Measurements from ENCODE around the gene NLRP1. TPM values are rescaled to one million over a fixed set of nuclear protein-coding genes. Genes with fewer than 3 reads are reported as not detected.
A peak's percentile ranks its signal among the peaks of the same experiment; 100 is the strongest.

Gene NLRP1
- total RNA-seq, 4 donors from 2014 or later = 3.6 to 7.7 (median 6.9) TPM

DNA sequence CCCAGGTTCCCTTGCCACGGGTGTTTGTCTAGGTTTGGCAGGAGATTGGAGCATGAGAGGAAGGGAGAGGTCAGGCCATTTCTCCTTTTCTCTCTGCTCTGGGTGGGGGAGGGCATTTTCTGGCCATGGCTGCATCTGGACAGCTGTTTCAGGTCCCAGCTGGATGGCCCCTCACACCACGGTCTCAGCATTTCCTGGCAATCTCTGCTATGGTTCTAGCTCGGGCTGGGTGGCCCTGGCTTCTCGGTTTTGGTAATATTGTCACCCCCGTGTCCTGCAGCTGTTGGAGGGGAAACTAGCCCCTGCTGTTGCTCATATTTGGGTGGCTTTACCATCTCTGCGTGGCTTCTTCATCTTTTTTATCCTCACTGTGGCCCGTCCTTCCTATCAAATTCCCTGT, 11.5 kb upstream of the NLRP1 start:
- Histone ChIP-seq H3K4me3 (no peak overlapping the region), H3K4me1 (no peaks in the 10 kb centered on the region), H3K27ac (no peak overlapping the region), H3K27me3 (peaks cover 0 to 37% (median 20%) of the 10 kb centered on the region in 3 donors), H3K36me3 (no peaks in the 10 kb centered on the region), H3K9me3 (no peaks in the 10 kb centered on the region)
- in situ Hi-C loops (cut with MboI; ENCODE audit: low sequenced_read_pairs in 4 of 4) = loop anchor here (5.0 to 25.0 kb wide), 4 partner anchors 109 to 466 kb away; partner anchors contain the start of gene WSCD1 (in 2 of the 4)
- intact Hi-C loops (cut with DNase I; ENCODE audit: low total_unique reads) = no loop called here
- TF ChIP-seq CTCF (IDR thresholded peaks at IDR 0.05 in 4 of 5, conservative IDR thresholded peaks at IDR 0.05 in 1 of 5) (no peak), POLR2A (IDR thresholded peaks at IDR 0.05) (no peak)
- ATAC-seq = no peak
- no peak for DNase-seq

DNA sequence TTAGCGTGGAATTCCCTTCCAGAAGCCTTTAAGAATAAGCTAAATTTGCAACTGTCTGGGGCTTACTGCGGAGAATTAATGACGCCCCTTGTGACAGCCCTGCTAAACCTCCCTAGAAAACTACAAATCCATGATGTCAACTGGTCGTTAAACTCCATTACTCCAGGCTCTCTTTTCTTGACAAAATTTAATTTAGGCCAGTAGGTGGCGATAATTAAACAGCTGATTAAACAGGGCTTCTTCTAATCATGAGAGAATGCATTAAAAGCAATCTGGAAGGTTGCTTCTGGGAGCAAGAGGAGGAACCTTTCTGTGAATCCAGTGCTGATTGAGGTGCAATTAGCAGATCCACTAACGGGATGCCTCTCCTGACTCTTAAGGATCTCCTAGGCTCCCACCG, 8.1 kb upstream of the NLRP1 start:
- no peak for TF ChIP-seq POLR2A (IDR thresholded peaks at IDR 0.05)
- TF ChIP-seq CTCF (IDR thresholded peaks at IDR 0.05 in 4 of 5, conservative IDR thresholded peaks at IDR 0.05 in 1 of 5) = peak; percentile 50 to 68 (median 56)
- Histone ChIP-seq H3K36me3 (no peaks in the 10 kb centered on the region), H3K27ac (no peak overlapping the region), H3K4me3 (no peak overlapping the region), H3K4me1 (no peaks in the 10 kb centered on the region), H3K9me3 (no peaks in the 10 kb centered on the region), H3K27me3 (peaks cover 0 to 17% (median 16%) of the 10 kb centered on the region in 3 donors)
- in situ Hi-C loops (cut with MboI; ENCODE audit: low sequenced_read_pairs in 4 of 4) = loop anchor here in 3 of 4 donors (10.0 to 25.0 kb wide), 3 partner anchors 112 to 470 kb away; partner anchors contain the start of gene WSCD1 (in 2 of the 3)
- DNase-seq (no peak), ATAC-seq (peak in 1 of 2 donors; percentile 36)
- intact Hi-C loops (cut with DNase I; ENCODE audit: low total_unique reads) = no loop called here

GRCh38 chr17:5591966-5592365, 7.7 kb upstream of the NLRP1 start:
- no peaks in the 10 kb centered on the region for H3K36me3 ChIP-seq
- intact Hi-C loops (cut with DNase I; ENCODE audit: low total_unique reads) (no loop called here), in situ Hi-C loops (cut with MboI; ENCODE audit: low sequenced_read_pairs in 4 of 4) (loop anchor here in 3 of 4 donors (10.0 to 25.0 kb wide), 3 partner anchors 113 to 470 kb away; partner anchors contain the start of gene WSCD1 (in 2 of the 3))
- H3K9me3 ChIP-seq = no peaks in the 10 kb centered on the region
- H3K4me3 ChIP-seq = no peak overlapping the region
- no peak for ATAC-seq
- no peak overlapping the region for H3K27ac ChIP-seq
- peaks cover 0 to 16% (median 13%) of the 10 kb centered on the region in 3 donors for H3K27me3 ChIP-seq
- peaks cover 0 to 4% of the 10 kb centered on the region in 2 donors for H3K4me1 ChIP-seq
- no peak for DNase-seq
- no peak for TF ChIP-seq CTCF (IDR thresholded peaks at IDR 0.05 in 4 of 5, conservative IDR thresholded peaks at IDR 0.05 in 1 of 5)
- no peak for TF ChIP-seq POLR2A (IDR thresholded peaks at IDR 0.05)

GRCh38 chr17:5588584-5588983, 4.3 kb upstream of the NLRP1 start:
- in situ Hi-C loops (cut with MboI; ENCODE audit: low sequenced_read_pairs in 4 of 4) = loop anchor here (5.0 to 25.0 kb wide), 6 partner anchors 124 to 844 kb away; partner anchors contain the start of gene WSCD1 (in 2 of the 4)
- no peaks in the 10 kb centered on the region for H3K36me3 ChIP-seq
- no peak for DNase-seq
- TF ChIP-seq POLR2A (IDR thresholded peaks at IDR 0.05) = no peak
- TF ChIP-seq CTCF (IDR thresholded peaks at IDR 0.05 in 4 of 5, conservative IDR thresholded peaks at IDR 0.05 in 1 of 5) = no peak
- ATAC-seq = no peak
- no peaks in the 10 kb centered on the region for H3K9me3 ChIP-seq
- no peak overlapping the region for H3K4me3 ChIP-seq
- peaks cover 19 to 21% of the 10 kb centered on the region in 2 donors for H3K4me1 ChIP-seq
- H3K27me3 ChIP-seq = no peaks in the 10 kb centered on the region
- H3K27ac ChIP-seq = no peak overlapping the region
- intact Hi-C loops (cut with DNase I; ENCODE audit: low total_unique reads) = loop anchor here (5.0 kb wide), 1 partner anchor 849 kb away; the partner anchor contains the start of gene AIPL1
